ENCODE results near the gene PNPLA7. TPM values are rescaled to one million over a fixed set of nuclear protein-coding genes. Genes with fewer than 3 reads are reported as not detected.

The PNPLA7 gene
- total and polyA plus RNA-seq, 2 of the 8 experiments (the other 6 are each of a cell fraction or from before 2014, with no cell fraction given) = 0.35 to 0.47 TPM

GRCh38 chr9:137429546-137429890, 120.7 kb downstream of the PNPLA7 start:
- Histone ChIP-seq H4K91ac (replicated peaks; ENCODE audit: insufficient read length, low read length) (no peak overlapping the region), H2BK20ac (ENCODE audit: low read length) (no peak overlapping the region), H2AK5ac (ENCODE audit: low read depth, low read length) (no peak overlapping the region), H2BK120ac (replicated peaks; ENCODE audit: low read depth, low read length) (no peak overlapping the region), H3K23ac (ENCODE audit: insufficient read length) (no peak overlapping the region), H3K4me2 (ENCODE audit: insufficient read depth in 1 of 2, low read depth in 2 of 2, low read length in 2 of 2) (no peak overlapping the region), H3K4me1 (replicated peaks in 1 of 4; ENCODE audit: control insufficient read depth in 3 of 4, insufficient read depth in 4 of 4, low read length in 3 of 4) (peaks cover 0 to 3% (median 0%) of the 10 kb centered on the region in 4 experiments; a peak in 2 of 7 replicates), H4K8ac (ENCODE audit: extremely low read depth, insufficient read depth, low read length) (no peak overlapping the region), H4K5ac (ENCODE audit: insufficient read length, low read depth, low read length) (no peak overlapping the region), H3K4me3 (ENCODE audit: extremely low read depth in 1 of 4, insufficient read depth in 2 of 4, low read depth in 3 of 4, low read length in 4 of 4) (no peak overlapping the region), H3K9ac (replicated peaks in 1 of 4; ENCODE audit: extremely low read depth in 1 of 4, low read depth in 3 of 4, low read length in 3 of 4) (no peak overlapping the region), H3K36me3 (ENCODE audit: control insufficient read depth in 2 of 4, insufficient read depth in 4 of 4, low read length in 3 of 4) (no peaks in the 10 kb centered on the region), H2AFZ (ENCODE audit: low read length) (no peak overlapping the region), H3K79me1 (ENCODE audit: low read depth, low read length) (no peaks in the 10 kb centered on the region), H3K56ac (replicated peaks; ENCODE audit: insufficient read length, low read depth, low read length) (no peak overlapping the region), H3K27me3 (replicated peaks in 1 of 4; ENCODE audit: control insufficient read depth in 3 of 4, extremely low read depth in 1 of 4, insufficient read depth in 3 of 4, low read length in 3 of 4) (peaks cover 0 to 3% (median 0%) of the 10 kb centered on the region in 4 experiments; a peak in 2 of 7 replicates), H2BK15ac (ENCODE audit: low read length) (no peak overlapping the region), H2BK12ac (ENCODE audit: low read depth, low read length) (no peak overlapping the region), H2BK5ac (ENCODE audit: low read depth, low read length) (no peak overlapping the region), H3K4ac (replicated peaks; ENCODE audit: insufficient read length, low read depth, low read length) (no peak overlapping the region), H4K20me1 (replicated peaks in 1 of 2; ENCODE audit: control insufficient read depth in 1 of 2, insufficient read depth in 2 of 2, low read length in 2 of 2) (peaks cover 0 to 1% of the 10 kb centered on the region in 2 experiments), H3K23me2 (ENCODE audit: low read depth, low read length) (no peaks in the 10 kb centered on the region), H3K18ac (ENCODE audit: extremely low read depth, low read length) (no peak overlapping the region), H3K27ac (ENCODE audit: low read depth, low read length) (no peak overlapping the region), H3K14ac (ENCODE audit: insufficient read length) (no peak overlapping the region), H3K9me3 (ENCODE audit: insufficient read depth in 2 of 2, low read depth in 1 of 2, low read length in 1 of 2) (no peaks in the 10 kb centered on the region), H3K79me2 (ENCODE audit: control insufficient read depth in 1 of 2, insufficient read depth in 2 of 2, low read length in 2 of 2) (no peaks in the 10 kb centered on the region)
- 88% methylated on average over 4 of the region's 14 CpGs; no CpG with 5 or more reads in 1 of the 2 experiments for WGBS, 2 experiments (ENCODE audit: extremely low coverage in 1 of 2, insufficient coverage in 1 of 2, insufficient read length in 1 of 2, insufficient replicate concordance in 2 of 2, low coverage in 1 of 2, low lambda C conversion rate in 2 of 2, missing lambda C conversion rate in 1 of 2)
- ChIA-PET POLR2A (ENCODE audit: partially characterized antibody) (interaction anchor here (0.6 to 2.5 kb wide), 4 partner anchors 13 to 189 kb away, joined by 4 to 6 read pairs (median 5); partner anchors contain the start of gene TUBB4B), CTCF (ENCODE audit: partially characterized antibody) (interaction anchor here (1.2 kb wide), 1 partner anchor 25 kb away, joined by 3 read pairs; no protein-coding TSS in a partner anchor)
- DNase-seq (ENCODE audit: low read depth in 1 of 2, low spot score in 2 of 2) (no peak), FAIRE-seq (no peak)
- no peak for TF ChIP-seq CHD2 (IDR thresholded peaks at IDR 0.05; ENCODE audit: low read length)
- no peak for TF ChIP-seq CREB1 (IDR thresholded peaks at IDR 0.05)
- TF ChIP-seq TAF1 (IDR thresholded peaks at IDR 0.05; ENCODE audit: low read depth, low read length) = no peak
- no peak for TF ChIP-seq HDAC6 (IDR thresholded peaks at IDR 0.05; ENCODE audit: low read depth, low read length)
- no peak for TF ChIP-seq HDAC2 (IDR thresholded peaks at IDR 0.05; ENCODE audit: borderline replicate concordance in 1 of 2, low read depth in 2 of 2, low read length in 2 of 2)
- no peak for TF ChIP-seq CTBP2 (IDR thresholded peaks at IDR 0.05; ENCODE audit: borderline replicate concordance, insufficient read depth, insufficient read length, low read length)
- no peak for TF ChIP-seq SUZ12 (IDR thresholded peaks at IDR 0.05; ENCODE audit: low read length)
- TF ChIP-seq NANOG (IDR thresholded peaks at IDR 0.05; ENCODE audit: insufficient read depth, low read depth, low read length, poor library complexity, severe bottlenecking) = no peak
- TF ChIP-seq YY1 (IDR thresholded peaks at IDR 0.05; ENCODE audit: low read depth, low read length) = no peak
- TF ChIP-seq BRCA1 (IDR thresholded peaks at IDR 0.05; ENCODE audit: low read depth, low read length) = no peak
- TF ChIP-seq SP1 (IDR thresholded peaks at IDR 0.05; ENCODE audit: low read depth, low read length) = no peak
- no peak for TF ChIP-seq PHF8 (conservative IDR thresholded peaks at IDR 0.05; ENCODE audit: low read depth, low read length)

Measured in H1 (cell line).